BJ (cell line): ENCODE data around the gene GATB. TPM values are rescaled to one million over a fixed set of nuclear protein-coding genes. Genes with fewer than 3 reads are reported as not detected.

Experiments
- CTCF ChIA-PET: fragments of 350-600 bp; formaldehyde crosslinking; extraction: SDS; loops from one replicate; lab custom pipeline; 2021; ENCODE audit warnings: antibody characterized with exemption, inconsistent platforms; lab: Yijun Ruan, JAX
- POLR2A ChIA-PET: fragments of 300-600 bp; sonication (Branson Sonifier 250); formaldehyde crosslinking; extraction: SDS; loops from one replicate; lab custom pipeline; 2021; ENCODE audit warnings: antibody characterized with exemption; lab: Charles Lee
- DNase-seq: peaks from one replicate; pipeline ENCODE4 v3.0.0-alpha.2; 2011; ENCODE audit warnings: low read depth
- H3K27me3 ChIP-seq: 2 replicates; pipeline ENCODE4 v1.6.0; 2011; ENCODE audit warnings: low read length; ENCODE audit not compliant: control insufficient read depth, insufficient read depth
- H3K36me3 ChIP-seq: 2 replicates; pipeline ENCODE4 v1.5.1; 2011; ENCODE audit warnings: low read length; ENCODE audit not compliant: control insufficient read depth, insufficient read depth
- H3K4me3 ChIP-seq: 2 replicates; pipeline ENCODE4 v1.5.1; 2011; ENCODE audit warnings: low read depth, mild to moderate bottlenecking, control low read depth, low read length
- polyA plus RNA-seq: library from polyadenylated mRNA; depleted of rRNA; stranded (reverse); fragments of >200 nt; gene quantifications from 2 replicates; pipeline ENCODE4 v1.2.3, GENCODE V29; 2011
- TF ChIP-seq, protein P1 (sequence below): IDR thresholded peaks from 2 replicates; pipeline ENCODE4 v1.5.1; 2011; ENCODE audit warnings: low read depth, mild to moderate bottlenecking, control low read depth, inconsistent platforms, low read length, moderate library complexity; ENCODE audit not compliant: insufficient read depth

GATB gene
- polyA plus RNA-seq, 1 experiment = 20.5 TPM

DNA sequence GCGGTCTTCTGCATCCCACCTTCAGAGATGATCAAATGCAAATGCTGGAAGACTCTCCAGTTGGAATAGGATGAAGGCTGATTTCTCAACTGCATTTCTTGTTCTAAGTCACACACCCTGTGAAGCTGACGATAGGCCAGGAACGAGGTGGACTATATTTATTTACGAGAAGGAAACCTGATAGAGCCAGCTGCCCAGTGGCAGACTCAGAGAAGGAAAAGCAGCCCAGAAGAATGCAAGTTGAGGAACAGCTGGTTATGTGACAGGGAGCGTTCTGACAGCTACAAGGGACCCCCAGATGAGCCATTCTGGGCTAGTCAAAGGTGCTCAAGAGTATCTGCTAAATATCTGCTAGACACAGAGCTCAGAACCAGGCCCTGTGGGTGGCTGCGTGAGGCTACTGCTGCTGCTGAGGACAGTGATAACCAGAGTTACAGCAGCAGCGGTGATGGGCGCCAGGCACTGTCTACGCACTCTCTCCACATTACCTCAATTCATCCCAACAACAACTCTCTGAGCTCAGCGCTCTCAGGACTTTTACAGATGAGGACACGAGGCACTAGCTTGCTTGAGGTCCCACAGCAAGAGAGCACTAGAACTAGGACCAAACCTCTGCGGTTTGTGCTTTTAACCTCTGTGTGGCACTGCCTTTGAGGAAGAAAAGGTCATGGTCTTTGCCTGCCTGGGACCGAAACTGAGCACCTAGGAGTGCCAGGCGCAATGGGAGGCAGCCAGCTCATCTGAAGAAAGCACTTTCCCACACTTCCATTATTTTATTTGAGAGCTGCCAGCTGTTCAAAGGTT, 69.0 kb downstream of the GATB start:
- ChIA-PET CTCF (interaction anchor here (0.7 to 0.9 kb wide), 2 partner anchors 11 to 24 kb away, joined by 3 read pairs; no protein-coding TSS in a partner anchor), POLR2A (no interaction called here)
- TF ChIP-seq, protein P1, sequence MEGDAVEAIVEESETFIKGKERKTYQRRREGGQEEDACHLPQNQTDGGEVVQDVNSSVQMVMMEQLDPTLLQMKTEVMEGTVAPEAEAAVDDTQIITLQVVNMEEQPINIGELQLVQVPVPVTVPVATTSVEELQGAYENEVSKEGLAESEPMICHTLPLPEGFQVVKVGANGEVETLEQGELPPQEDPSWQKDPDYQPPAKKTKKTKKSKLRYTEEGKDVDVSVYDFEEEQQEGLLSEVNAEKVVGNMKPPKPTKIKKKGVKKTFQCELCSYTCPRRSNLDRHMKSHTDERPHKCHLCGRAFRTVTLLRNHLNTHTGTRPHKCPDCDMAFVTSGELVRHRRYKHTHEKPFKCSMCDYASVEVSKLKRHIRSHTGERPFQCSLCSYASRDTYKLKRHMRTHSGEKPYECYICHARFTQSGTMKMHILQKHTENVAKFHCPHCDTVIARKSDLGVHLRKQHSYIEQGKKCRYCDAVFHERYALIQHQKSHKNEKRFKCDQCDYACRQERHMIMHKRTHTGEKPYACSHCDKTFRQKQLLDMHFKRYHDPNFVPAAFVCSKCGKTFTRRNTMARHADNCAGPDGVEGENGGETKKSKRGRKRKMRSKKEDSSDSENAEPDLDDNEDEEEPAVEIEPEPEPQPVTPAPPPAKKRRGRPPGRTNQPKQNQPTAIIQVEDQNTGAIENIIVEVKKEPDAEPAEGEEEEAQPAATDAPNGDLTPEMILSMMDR = no peak
- DNase-seq = no peak
- Histone ChIP-seq H3K4me3 (no peak overlapping the region), H3K27me3 (no peaks in the 10 kb centered on the region), H3K36me3 (no peaks in the 10 kb centered on the region; the same call in 1 of the 2 replicates)

- ChIA-PET POLR2A (no interaction called here), CTCF (interaction anchor here (0.6 to 0.9 kb wide), 4 partner anchors 203 to 661 kb away, joined by 3 read pairs; no protein-coding TSS in a partner anchor)
- Histone ChIP-seq H3K4me3 (no peak overlapping the region), H3K36me3 (no peaks in the 10 kb centered on the region; the same call in 1 of the 2 replicates), H3K27me3 (no peaks in the 10 kb centered on the region)
- DNase-seq = no peak
- TF ChIP-seq, protein P1 = no peak
Observed at GRCh38 chr4:151690876-151691275, 69.9 kb downstream of the GATB start.

- Histone ChIP-seq H3K4me3 (no peak overlapping the region), H3K27me3 (no peaks in the 10 kb centered on the region), H3K36me3 (no peaks in the 10 kb centered on the region; the same call in 1 of the 2 replicates)
- CTCF ChIA-PET = interaction anchor here (0.6 to 1.3 kb wide), 5 partner anchors 23 to 662 kb away, joined by 3 read pairs; no protein-coding TSS in a partner anchor
- TF ChIP-seq, protein P1 = no peak
- DNase-seq = peak; percentile 29
- POLR2A ChIA-PET = no interaction called here
Observed at GRCh38 chr4:151690164-151690870, 70.5 kb downstream of the GATB start.

- Histone ChIP-seq H3K4me3 (no peak overlapping the region), H3K27me3 (no peaks in the 10 kb centered on the region), H3K36me3 (no peaks in the 10 kb centered on the region; the same call in 1 of the 2 replicates)
- ChIA-PET POLR2A (no interaction called here), CTCF (interaction anchor here (0.8 to 1.3 kb wide), 2 partner anchors 22 to 25 kb away, joined by 3 read pairs; no protein-coding TSS in a partner anchor)
- TF ChIP-seq, protein P1 = no peak
- no peak for DNase-seq
Observed at GRCh38 chr4:151689211-151689991, 71.4 kb downstream of the GATB start.
